ENCODE results near the gene MICOS13.

DNA sequence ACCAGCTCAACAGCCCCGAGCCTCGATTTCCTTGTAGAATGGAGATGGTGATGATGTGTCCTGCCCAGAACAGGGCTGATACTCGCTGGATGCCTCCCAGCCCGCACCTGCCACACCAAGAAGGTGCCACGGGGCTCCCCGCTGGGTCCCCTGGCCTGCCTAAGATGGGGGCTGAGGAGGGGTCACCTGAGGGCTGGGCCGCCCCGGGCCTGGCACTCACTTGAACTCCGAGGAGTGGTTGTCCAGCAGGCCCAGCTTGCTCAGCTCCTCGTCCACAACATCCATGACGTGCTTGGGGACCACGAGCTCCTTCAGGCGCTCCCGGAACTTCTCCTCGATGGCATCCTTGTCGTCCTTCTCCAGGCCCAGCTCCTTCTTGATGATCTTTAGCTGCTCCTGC lies 25.2 kb upstream of the MICOS13 start:
- no peak for TF ChIP-seq POLR2A (IDR thresholded peaks at IDR 0.05)
- TF ChIP-seq, protein P1, sequence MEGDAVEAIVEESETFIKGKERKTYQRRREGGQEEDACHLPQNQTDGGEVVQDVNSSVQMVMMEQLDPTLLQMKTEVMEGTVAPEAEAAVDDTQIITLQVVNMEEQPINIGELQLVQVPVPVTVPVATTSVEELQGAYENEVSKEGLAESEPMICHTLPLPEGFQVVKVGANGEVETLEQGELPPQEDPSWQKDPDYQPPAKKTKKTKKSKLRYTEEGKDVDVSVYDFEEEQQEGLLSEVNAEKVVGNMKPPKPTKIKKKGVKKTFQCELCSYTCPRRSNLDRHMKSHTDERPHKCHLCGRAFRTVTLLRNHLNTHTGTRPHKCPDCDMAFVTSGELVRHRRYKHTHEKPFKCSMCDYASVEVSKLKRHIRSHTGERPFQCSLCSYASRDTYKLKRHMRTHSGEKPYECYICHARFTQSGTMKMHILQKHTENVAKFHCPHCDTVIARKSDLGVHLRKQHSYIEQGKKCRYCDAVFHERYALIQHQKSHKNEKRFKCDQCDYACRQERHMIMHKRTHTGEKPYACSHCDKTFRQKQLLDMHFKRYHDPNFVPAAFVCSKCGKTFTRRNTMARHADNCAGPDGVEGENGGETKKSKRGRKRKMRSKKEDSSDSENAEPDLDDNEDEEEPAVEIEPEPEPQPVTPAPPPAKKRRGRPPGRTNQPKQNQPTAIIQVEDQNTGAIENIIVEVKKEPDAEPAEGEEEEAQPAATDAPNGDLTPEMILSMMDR (IDR thresholded peaks at IDR 0.05) = no peak
